Neural cell (in vitro differentiated cells): ENCODE results near the gene C3orf33. TPM values are rescaled to one million over a fixed set of nuclear protein-coding genes. Genes with fewer than 3 reads are reported as not detected.

ENCODE experiments used
- H2AFZ ChIP-seq: fragments of 200-600, 300-800 bp; sonication (generic), shearing (Covaris generic); 2 replicates; pipeline ENCODE4 v1.6.0; 2014; ENCODE audit warnings: low read depth, mild to moderate bottlenecking, antibody characterized with exemption, low read length, moderate library complexity
- H3F3A ChIP-seq: fragments of 200-600 bp; shearing (Covaris generic); 2 replicates; pipeline ENCODE4 v1.6.1; 2016; ENCODE audit warnings: mild to moderate bottlenecking, moderate library complexity, mixed read lengths, antibody characterized with exemption, low read length; ENCODE audit not compliant: insufficient read depth, poor library complexity, severe bottlenecking
- H3K27ac ChIP-seq: fragments of 200-600, 300-800 bp; sonication (generic), shearing (Covaris generic); 2 replicates; pipeline ENCODE4 v1.5.1; 2014; ENCODE audit warnings: mild to moderate bottlenecking, low read length, moderate library complexity
- H3K27me3 ChIP-seq: fragments of 300-800, 200-600 bp; sonication (generic), shearing (Covaris generic); 2 replicates; pipeline ENCODE4 v1.6.0; 2014; ENCODE audit warnings: mild to moderate bottlenecking, low read depth, low read length, moderate library complexity; ENCODE audit not compliant: insufficient read depth
- H3K36me3 ChIP-seq: fragments of 300-800, 200-600 bp; sonication (generic), shearing (Covaris generic); 2 replicates; pipeline ENCODE4 v1.5.1; 2014; ENCODE audit warnings: mild to moderate bottlenecking, antibody characterized with exemption, low read length, moderate library complexity; ENCODE audit not compliant: insufficient read depth
- H3K4me2 ChIP-seq: fragments of 300-800, 200-600 bp; sonication (generic), shearing (Covaris generic); 2 replicates; pipeline ENCODE4 v1.6.0; 2014; ENCODE audit warnings: mild to moderate bottlenecking, low read length
- H3K4me3 ChIP-seq: fragments of 300-800, 200-600 bp; sonication (generic), shearing (Covaris generic); 2 replicates; pipeline ENCODE4 v1.5.1; 2014; ENCODE audit warnings: mild to moderate bottlenecking, low read length, moderate library complexity
- H3K79me2 ChIP-seq: fragments of 200-600 bp; shearing (Covaris generic); replicated peaks from 2 replicates; pipeline ENCODE4 v1.6.0; 2014; ENCODE audit warnings: mild to moderate bottlenecking, low read length, moderate library complexity; ENCODE audit not compliant: insufficient read depth
- H3K9ac ChIP-seq: fragments of 300-800, 200-600 bp; sonication (generic), shearing (Covaris generic); 2 replicates; pipeline ENCODE4 v1.6.1; 2016; ENCODE audit warnings: mild to moderate bottlenecking, low read length, mixed read lengths
- H3K9me2 ChIP-seq: fragments of 200-600 bp; shearing (Covaris generic); 2 replicates; pipeline ENCODE4 v1.6.1; 2016; ENCODE audit warnings: mild to moderate bottlenecking, low read length, mixed read lengths; ENCODE audit not compliant: insufficient read depth
- H3K9me3 ChIP-seq: fragments of 200-600, 300-800 bp; sonication (generic), shearing (Covaris generic); 2 replicates; pipeline ENCODE4 v1.6.1; 2016; ENCODE audit warnings: mild to moderate bottlenecking, mixed run types, low read length, moderate library complexity, mixed read lengths
- H4K20me1 ChIP-seq: fragments of 200-600 bp; shearing (Covaris generic); 2 replicates; pipeline ENCODE4 v1.6.1; 2016; ENCODE audit warnings: mild to moderate bottlenecking, mixed run types; ENCODE audit not compliant: insufficient read depth
- CTCF ChIP-seq: fragments of 450-650 bp; IDR thresholded peaks from 2 replicates; pipeline ENCODE4 v1.5.1; 2014; ENCODE audit warnings: antibody characterized with exemption, mild to moderate bottlenecking, moderate library complexity; ENCODE audit not compliant: poor library complexity, severe bottlenecking
- EP300 ChIP-seq: fragments of 450-650 bp; conservative IDR thresholded peaks from 2 replicates; pipeline ENCODE4 v1.6.1; 2014; ENCODE audit warnings: antibody characterized with exemption, mild to moderate bottlenecking, moderate library complexity; ENCODE audit not compliant: poor library complexity, severe bottlenecking
- MXI1 ChIP-seq: fragments of 450-650 bp; conservative IDR thresholded peaks from 2 replicates; pipeline ENCODE4 v1.6.1; 2014; ENCODE audit warnings: antibody characterized with exemption, mild to moderate bottlenecking; ENCODE audit not compliant: poor library complexity, severe bottlenecking
- RAD21 ChIP-seq: fragments of 450-650 bp; conservative IDR thresholded peaks from 2 replicates; pipeline ENCODE4 v1.6.1; 2014; ENCODE audit warnings: antibody characterized with exemption, mild to moderate bottlenecking, moderate library complexity
- REST ChIP-seq: IDR thresholded peaks from 2 replicates; pipeline ENCODE4 v1.6.1; 2012; ENCODE audit warnings: borderline replicate concordance
- SMC3 ChIP-seq: fragments of 450-650 bp; conservative IDR thresholded peaks from 2 replicates; pipeline ENCODE4 v1.6.1; 2014; ENCODE audit warnings: antibody characterized with exemption, mild to moderate bottlenecking, moderate library complexity; ENCODE audit not compliant: poor library complexity
- TAF1 ChIP-seq: IDR thresholded peaks from 2 replicates; pipeline ENCODE4 v1.6.1; 2012; ENCODE audit warnings: low read depth
- polyA plus RNA-seq: library from polyadenylated mRNA; depleted of rRNA; stranded (reverse); fragments of >200 nt; gene quantifications from 2 replicates; pipeline ENCODE4 v1.2.3, GENCODE V29; 2014

C3orf33 gene
- polyA plus RNA-seq, 1 donor from 2014 or later, result 9.8 TPM

DNA sequence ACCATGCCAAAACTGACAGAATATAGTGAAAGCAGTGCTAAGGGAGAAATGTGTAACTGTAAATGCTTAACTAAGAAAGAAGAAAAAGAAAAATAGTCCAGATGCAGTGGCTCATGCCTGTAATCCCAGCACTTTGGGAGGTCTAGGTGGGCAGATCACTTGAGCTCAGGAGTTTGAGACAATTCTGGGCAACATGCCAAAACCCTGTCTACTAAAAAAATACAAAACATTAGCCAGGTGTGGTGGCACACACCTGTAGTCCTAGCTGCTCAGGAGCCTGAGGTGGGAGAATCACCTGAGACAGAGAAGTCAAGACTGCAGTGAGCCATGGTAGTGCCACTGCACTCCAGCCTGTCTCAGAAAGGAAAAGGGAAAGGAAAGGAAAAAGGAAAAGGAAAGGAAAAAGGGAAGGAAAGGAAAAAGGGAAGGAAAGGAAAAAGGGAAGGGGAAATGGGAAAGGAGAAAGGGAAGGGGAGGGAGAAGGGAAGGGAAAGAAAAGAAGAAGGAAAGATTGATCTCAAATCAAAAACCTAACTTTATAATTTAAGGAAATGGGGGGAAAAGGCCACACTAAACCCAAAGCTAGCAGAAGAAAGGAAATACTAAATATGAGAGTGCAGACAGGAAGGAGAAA is 20.3 kb downstream of the C3orf33 start:
- no peak for TF ChIP-seq MXI1
- TF ChIP-seq RAD21, result no peak
- no peak for TF ChIP-seq SMC3
- TF ChIP-seq REST, result no peak
- no peak for TF ChIP-seq TAF1
- no peak overlapping the region for H3K9ac ChIP-seq
- no peak overlapping the region for H2AFZ ChIP-seq
- no peaks in the 10 kb centered on the region for H3F3A ChIP-seq
- H3K27ac ChIP-seq, result no peak overlapping the region
- H3K36me3 ChIP-seq, result no peaks in the 10 kb centered on the region
- H3K4me3 ChIP-seq, result no peak overlapping the region
- H3K79me2 ChIP-seq, result no peaks in the 10 kb centered on the region
- H3K9me2 ChIP-seq, result no peaks in the 10 kb centered on the region
- H3K9me3 ChIP-seq, result no peaks in the 10 kb centered on the region
- H3K27me3 ChIP-seq, result no peaks in the 10 kb centered on the region
- H4K20me1 ChIP-seq, result no peaks in the 10 kb centered on the region
- no peak overlapping the region for H3K4me2 ChIP-seq

DNA sequence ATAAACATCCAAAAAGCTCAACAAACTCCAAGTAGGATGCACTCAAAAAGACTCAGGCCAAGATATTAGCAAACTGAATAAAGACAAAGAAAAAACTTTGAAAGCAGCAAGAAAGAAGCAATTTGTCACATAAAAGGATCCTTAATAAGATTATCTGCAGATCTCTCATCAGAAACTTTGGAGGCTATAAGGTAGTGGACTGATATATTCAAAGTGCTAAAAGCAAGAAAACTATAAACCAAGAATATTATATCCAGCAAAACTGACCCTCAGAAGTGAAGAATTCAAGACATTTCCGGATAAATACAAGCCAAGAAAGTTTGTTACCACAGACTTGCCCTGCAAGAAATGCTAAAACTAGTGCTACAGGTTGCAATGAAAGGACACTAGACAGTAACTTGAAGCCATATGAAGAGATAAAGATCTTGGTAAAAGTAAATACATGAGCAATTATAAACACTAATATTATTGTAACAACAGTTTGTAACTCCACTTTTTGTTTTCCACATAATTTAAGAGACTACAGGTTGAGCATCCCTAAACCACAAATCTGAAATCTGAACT is 23.6 kb downstream of the C3orf33 start:
- no peak for TF ChIP-seq CTCF
- no peak overlapping the region for H3K27ac ChIP-seq
- H3K27me3 ChIP-seq, result no peaks in the 10 kb centered on the region
- no peaks in the 10 kb centered on the region for H3K36me3 ChIP-seq
- no peak overlapping the region for H3K4me3 ChIP-seq
- H2AFZ ChIP-seq, result no peak overlapping the region
- no peak overlapping the region for H3K9ac ChIP-seq
- no peaks in the 10 kb centered on the region for H4K20me1 ChIP-seq
- H3K4me2 ChIP-seq, result no peak overlapping the region
- no peaks in the 10 kb centered on the region for H3K9me2 ChIP-seq
- H3K79me2 ChIP-seq, result no peaks in the 10 kb centered on the region
- H3F3A ChIP-seq, result no peaks in the 10 kb centered on the region
- H3K9me3 ChIP-seq, result no peaks in the 10 kb centered on the region

- H3K9me2 ChIP-seq, result no peaks in the 10 kb centered on the region
- H3K9ac ChIP-seq, result no peak overlapping the region
- H2AFZ ChIP-seq, result no peak overlapping the region
- TF ChIP-seq MXI1 (no peak), EP300 (no peak), REST (no peak), TAF1 (no peak), RAD21 (no peak), SMC3 (no peak)
- no peaks in the 10 kb centered on the region for H3K79me2 ChIP-seq
- H3F3A ChIP-seq, result no peaks in the 10 kb centered on the region
- no peak overlapping the region for H3K27ac ChIP-seq
- H4K20me1 ChIP-seq, result no peaks in the 10 kb centered on the region
- no peak overlapping the region for H3K4me2 ChIP-seq
- H3K9me3 ChIP-seq, result no peaks in the 10 kb centered on the region
- H3K4me3 ChIP-seq, result no peak overlapping the region
- no peaks in the 10 kb centered on the region for H3K27me3 ChIP-seq
- H3K36me3 ChIP-seq, result no peaks in the 10 kb centered on the region
Observed at GRCh38 chr3:155780291-155780690, 25.8 kb downstream of the C3orf33 start.
